Measurements from ENCODE around the gene ZC3HAV1.

Gene ZC3HAV1

DNA sequence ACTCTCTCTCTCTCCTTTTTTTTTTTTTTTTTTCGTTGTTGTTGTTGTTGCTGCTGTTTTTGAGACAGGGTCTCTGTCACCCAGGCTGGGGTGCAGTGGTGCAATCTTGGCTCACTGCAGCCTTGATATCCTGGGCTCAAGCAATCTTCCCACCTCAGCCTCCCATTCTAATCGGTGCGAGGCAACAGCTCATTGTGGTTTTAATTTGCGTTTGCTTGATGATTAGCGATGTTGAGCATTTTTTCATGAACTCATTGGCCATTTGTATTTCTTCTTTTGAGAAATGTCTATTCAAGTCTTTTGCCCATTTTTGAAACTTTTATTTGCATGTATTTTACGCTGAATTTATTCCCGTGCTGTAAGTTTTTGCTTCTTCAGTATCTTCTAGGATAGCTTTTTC lies 60.4 kb downstream of the ZC3HAV1 start:
- no peak for DNase-seq (ENCODE audit: low spot score)
- TF ChIP-seq, protein P1, sequence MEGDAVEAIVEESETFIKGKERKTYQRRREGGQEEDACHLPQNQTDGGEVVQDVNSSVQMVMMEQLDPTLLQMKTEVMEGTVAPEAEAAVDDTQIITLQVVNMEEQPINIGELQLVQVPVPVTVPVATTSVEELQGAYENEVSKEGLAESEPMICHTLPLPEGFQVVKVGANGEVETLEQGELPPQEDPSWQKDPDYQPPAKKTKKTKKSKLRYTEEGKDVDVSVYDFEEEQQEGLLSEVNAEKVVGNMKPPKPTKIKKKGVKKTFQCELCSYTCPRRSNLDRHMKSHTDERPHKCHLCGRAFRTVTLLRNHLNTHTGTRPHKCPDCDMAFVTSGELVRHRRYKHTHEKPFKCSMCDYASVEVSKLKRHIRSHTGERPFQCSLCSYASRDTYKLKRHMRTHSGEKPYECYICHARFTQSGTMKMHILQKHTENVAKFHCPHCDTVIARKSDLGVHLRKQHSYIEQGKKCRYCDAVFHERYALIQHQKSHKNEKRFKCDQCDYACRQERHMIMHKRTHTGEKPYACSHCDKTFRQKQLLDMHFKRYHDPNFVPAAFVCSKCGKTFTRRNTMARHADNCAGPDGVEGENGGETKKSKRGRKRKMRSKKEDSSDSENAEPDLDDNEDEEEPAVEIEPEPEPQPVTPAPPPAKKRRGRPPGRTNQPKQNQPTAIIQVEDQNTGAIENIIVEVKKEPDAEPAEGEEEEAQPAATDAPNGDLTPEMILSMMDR (IDR thresholded peaks at IDR 0.05; ENCODE audit: extremely low read depth, insufficient read depth, missing control alignments): no peak
- in situ Hi-C loops (cut with MboI; ENCODE audit: low pct_unique_long_range_greater_than_20kb, low sequenced_read_pairs, unreplicated experiment): no loop called here

DNA sequence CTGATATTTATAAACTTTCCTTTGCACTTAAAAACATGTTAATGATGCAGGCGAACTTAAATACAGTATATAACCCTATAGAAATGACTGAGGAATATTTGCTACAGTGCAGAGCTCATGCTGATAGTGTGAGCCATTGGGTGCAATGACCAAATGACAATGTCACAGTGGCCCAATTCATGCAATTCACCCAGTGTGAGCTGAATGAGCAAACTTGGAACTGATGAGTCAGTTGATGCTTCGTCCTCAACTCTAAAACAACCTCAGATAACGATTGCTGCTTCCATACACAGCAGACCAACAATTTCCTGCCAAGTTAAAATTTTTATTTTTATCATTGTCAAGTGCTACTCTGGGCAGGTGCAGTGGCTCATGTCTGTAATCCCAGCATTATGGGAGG lies 61.5 kb downstream of the ZC3HAV1 start:
- TF ChIP-seq, protein P1 (IDR thresholded peaks at IDR 0.05; ENCODE audit: extremely low read depth, insufficient read depth, missing control alignments): no peak
- in situ Hi-C loops (cut with MboI; ENCODE audit: low pct_unique_long_range_greater_than_20kb, low sequenced_read_pairs, unreplicated experiment): no loop called here
- DNase-seq (ENCODE audit: low spot score): no peak

DNA sequence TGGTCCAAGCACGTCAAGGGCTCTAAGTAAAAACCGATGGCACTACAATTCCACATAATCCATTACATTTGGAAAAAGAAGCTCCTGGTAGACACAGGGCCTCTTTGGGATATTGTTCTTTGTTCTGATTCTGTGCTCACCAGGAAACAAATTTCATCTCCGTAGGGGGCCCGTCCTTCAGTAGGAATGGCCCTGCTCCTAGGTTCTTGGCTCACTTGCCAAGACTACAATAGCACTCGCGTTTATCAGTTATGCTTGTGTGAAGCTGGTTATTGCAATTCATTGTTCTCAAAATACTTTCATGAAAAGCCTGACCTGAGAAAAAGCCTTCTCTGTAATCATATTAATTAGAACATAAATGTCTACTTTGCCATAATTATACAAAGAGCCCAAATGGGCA lies 63.4 kb downstream of the ZC3HAV1 start:
- no peak for DNase-seq (ENCODE audit: low spot score)
- in situ Hi-C loops (cut with MboI; ENCODE audit: low pct_unique_long_range_greater_than_20kb, low sequenced_read_pairs, unreplicated experiment): no loop called here
- TF ChIP-seq, protein P1 (IDR thresholded peaks at IDR 0.05; ENCODE audit: extremely low read depth, insufficient read depth, missing control alignments): no peak

DNA sequence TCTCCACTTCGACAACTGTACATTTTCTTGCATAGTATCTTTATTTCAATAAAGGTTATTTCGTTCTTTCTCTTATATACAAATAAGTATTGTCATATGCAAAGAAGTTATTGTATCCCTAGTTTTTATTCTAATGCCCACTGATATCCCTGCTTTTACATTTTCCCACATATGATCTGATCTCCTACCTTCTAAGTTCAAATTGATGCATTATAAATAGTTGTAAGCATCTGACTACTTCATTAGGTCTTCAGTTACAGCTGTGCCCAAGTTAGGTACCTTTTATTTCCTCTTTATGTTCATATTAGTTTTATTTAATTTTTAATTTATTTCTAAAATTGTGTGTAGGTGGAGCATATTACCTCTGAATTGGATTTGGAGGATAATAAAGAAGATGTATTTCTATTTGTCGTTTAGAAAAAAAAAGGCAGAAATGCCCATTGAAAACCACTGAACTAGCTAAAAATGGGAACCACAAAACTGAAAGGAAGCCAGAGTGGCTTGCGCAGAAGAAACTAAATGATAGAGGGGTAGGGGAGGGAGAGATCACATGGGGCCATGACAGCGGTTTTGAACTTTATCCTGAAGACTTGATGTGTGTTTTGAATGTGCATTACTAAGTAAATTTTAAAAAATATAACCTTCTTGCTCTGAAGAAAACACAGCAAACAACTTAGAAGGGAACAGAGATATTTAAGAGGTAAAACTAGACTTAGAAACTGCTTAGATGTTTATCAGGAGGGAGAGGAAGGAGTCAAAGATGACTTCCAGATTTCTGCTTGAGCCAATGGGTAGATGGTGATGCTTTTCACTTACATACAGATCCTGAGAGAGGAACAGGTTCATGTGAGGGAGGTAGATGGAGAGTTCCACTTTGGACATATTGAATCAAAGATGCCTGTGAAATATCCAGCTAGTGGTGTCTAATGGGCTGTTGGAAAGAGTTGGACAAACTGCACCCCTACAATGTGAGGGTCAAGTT lies 64.4 kb downstream of the ZC3HAV1 start:
- in situ Hi-C loops (cut with MboI; ENCODE audit: low pct_unique_long_range_greater_than_20kb, low sequenced_read_pairs, unreplicated experiment): no loop called here
- TF ChIP-seq, protein P1 (IDR thresholded peaks at IDR 0.05; ENCODE audit: extremely low read depth, insufficient read depth, missing control alignments): no peak
- DNase-seq (ENCODE audit: low spot score): no peak

DNA sequence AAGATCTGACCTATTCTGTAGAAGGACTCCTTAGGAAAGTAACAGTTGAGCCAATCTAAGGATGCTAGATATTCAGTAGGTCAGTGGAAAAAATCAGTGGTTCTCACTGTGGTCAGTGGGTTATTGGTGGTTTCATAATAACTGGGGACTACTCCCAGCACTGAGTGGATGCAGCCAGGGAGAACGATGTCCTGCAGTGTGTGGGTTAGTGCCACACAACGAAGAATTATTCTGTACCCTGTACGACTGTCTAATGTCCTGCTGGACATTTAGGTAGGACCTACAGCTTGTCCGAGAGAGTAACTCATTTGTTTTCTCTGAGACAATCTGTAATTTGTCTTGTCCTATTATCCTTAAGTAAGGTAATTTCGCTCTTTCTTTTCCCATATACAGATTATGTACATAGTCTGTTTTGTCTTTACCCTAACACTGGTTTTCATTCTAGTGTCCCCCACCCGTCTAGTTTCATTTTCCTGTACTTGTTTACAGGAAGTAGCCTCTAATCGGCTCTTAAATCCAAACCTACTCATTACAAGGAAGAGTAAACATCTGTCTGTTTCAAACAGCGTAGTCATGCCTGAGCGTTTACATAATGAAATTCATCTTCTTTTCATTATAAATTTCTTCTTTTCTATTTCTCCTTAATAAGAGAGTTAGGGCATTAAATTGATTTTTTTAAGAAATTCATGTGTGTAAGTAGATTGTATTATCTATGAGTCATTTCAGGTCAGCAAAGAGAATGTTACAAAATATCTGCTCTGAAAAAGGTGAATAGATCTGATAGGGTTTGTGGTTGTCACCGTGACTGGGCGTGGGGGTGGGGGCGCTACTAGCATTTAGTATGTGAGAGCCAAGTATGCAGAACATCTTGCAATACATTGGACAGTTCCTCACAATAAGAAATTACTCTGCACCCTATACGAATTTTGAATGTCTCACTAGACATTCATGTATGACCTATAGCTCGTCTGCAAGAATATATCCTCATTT lies 65.4 kb downstream of the ZC3HAV1 start:
- DNase-seq (ENCODE audit: low spot score): no peak
- TF ChIP-seq, protein P1 (IDR thresholded peaks at IDR 0.05; ENCODE audit: extremely low read depth, insufficient read depth, missing control alignments): no peak
- in situ Hi-C loops (cut with MboI; ENCODE audit: low pct_unique_long_range_greater_than_20kb, low sequenced_read_pairs, unreplicated experiment): no loop called here

DNA sequence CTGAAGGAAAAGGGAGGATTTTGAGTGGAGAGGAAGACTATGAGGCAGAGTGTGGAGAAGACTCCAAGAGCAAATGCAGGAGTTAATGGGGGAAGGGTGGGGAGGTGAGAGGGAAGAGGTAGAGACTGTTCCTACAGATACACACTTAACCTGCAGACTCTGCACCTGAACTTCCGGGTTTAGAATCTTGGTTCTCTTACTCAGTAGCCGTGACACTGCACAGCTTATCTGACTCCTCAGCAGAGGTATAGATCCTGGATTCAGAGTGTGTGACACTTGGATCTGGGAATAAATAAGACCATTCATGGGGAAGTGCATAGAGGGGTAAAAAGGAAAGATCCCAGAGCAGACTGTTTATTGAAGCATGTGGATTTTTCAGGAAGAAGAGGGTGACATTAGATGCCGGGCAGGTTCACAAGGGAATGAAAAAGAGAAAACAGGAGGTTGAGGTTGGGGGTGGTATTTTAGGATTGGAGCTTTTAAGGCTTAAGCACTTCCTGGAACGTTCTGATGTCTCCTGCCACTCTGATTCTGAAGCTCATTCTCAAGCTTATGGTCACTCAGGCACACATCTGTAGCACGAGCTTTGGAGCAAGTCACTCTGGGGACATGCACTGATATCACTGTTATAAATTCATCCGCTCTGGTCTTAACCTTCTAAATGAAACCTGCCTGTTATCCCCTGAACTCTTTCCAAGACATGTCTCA lies 68.0 kb downstream of the ZC3HAV1 start:
- in situ Hi-C loops (cut with MboI; ENCODE audit: low pct_unique_long_range_greater_than_20kb, low sequenced_read_pairs, unreplicated experiment): no loop called here
- no peak for DNase-seq (ENCODE audit: low spot score)
- TF ChIP-seq, protein P1 (IDR thresholded peaks at IDR 0.05; ENCODE audit: extremely low read depth, insufficient read depth, missing control alignments): no peak

Measured in GM13977 (cell line).